GM21717 (cell line): ENCODE data around the gene NDUFB1.

Source experiments
- ATAC-seq: cut with Tn5 transposase; IDR thresholded peaks from one replicate; pipeline ENCODE4 v1.9.1; 2021; ENCODE audit warnings: mild to moderate bottlenecking, moderate library complexity; ENCODE audit not compliant: unreplicated experiment

Gene NDUFB1

DNA sequence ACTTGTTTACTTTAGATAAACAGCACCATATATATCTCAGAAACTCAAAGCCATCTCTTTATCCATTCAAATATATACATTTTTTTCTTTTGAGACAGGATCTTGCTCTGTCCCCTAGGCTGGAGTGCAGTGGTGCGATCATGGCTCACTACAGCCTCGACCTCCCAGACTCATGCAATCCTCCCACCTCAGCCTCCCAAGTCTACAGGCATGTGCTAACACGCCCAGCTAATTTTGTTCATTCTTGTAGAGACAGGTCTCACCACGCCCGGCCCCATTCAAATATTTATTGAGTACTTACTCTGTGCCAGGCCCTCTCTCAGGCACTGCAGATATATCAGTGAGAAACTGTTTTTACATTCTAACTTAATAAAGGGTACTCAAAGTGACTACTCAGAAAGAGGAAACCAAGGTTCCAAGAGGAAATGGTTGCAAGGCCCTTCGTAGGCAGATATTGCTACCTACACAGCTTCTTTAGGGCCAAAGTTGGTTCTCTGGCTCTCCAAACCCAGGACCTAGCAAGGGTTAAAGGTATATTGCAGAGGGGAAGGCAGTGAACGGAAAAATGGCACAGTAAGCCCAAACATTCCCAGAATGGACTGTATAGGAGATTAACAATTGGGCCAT lies 18.0 kb downstream of the NDUFB1 start:
- ATAC-seq = no peak

DNA sequence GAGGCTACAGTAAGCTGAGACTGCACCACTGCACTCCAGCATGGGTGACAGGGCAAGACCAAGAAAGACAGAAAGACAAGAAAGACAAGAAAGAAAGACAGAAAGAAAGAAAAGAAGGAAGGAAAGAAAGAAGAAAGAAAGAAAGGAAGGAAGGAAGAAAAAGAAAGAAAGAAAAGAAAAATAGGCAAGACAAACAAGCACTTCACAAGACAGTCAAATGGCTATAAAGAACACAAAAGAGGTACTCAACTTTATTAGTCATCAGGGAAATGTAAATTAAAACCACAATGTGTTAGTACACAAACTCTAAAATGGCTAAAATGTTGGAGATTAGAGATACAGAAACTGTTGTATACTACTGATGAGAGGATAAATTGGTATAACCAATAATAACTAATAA lies 21.7 kb downstream of the NDUFB1 start:
- no peak for ATAC-seq

DNA sequence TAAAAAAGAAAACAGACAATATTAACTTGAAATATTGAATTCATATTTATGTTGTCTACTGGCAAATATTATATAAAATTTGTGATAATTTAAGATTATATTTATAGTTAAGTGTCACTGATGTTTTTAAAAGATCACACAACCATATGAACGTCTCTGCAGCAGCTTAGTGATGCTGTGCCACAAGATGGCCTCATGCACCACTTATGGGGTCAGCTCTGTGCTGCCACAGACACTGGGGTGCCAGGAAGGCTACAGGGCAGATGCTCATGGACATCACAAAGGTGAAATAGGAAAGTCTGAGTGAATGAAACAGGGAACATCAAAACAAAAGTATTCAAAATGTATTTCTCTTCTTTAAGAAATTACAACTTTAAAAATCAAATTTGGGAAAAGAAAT lies 28.2 kb downstream of the NDUFB1 start:
- ATAC-seq = no peak

DNA sequence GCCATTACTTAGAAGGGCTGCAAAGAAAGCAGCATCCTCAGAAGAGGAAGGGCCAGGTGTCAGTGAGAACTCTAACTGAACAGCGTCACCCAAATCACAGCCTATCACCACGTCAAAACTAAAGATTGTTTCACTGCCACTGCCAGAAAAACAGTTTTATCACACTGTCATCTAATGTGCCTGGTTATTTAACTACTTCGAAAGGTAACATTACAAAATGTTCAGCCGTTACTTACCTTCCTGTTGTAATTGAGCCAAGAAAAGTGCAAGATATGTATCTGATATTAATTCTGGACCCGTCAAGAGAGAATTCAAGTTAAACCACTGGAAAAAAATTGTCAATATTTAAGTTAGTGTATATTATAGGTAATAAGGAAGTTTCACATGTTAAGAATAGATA lies 33.0 kb downstream of the NDUFB1 start:
- ATAC-seq = no peak

DNA sequence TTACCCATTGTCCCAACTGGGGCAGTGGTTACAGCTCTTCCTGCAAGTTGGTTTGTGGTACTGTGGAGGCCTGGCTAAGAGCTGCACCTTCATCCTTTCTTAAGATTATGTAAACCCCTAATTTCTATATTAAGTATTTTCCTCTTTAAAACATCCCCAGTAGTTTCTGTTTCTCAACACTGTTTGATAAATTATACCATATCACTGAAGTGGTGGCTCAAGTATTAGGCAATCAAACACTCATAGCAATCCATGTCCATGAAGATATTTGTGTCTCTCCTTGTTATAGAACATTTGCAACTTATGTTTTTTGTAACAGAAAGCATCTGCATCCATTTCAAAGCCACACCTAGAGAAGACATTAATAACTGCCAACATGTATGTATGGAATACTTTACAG lies 47.0 kb downstream of the NDUFB1 start:
- ATAC-seq = no peak
